Mesothelial cell of epicardium (in vitro differentiated cells): ENCODE results near the gene GRAMD1A. TPM values are rescaled to one million over a fixed set of nuclear protein-coding genes. Genes with fewer than 3 reads are reported as not detected.

Experiments
- DNase-seq, 2 experiments: peaks; one replicate each; pipeline ENCODE4 v3.0.0; 2021; ENCODE audit warnings: low spot score in 2 of 2; ENCODE audit not compliant: unreplicated experiment in 2 of 2
- H3K27ac Mint-ChIP-seq: 2 replicates; pipeline ENCODE4 v1.8.0; 2021; ENCODE audit warnings: mixed read lengths
- H3K27me3 Mint-ChIP-seq: 2 replicates; pipeline ENCODE4 v1.8.0; 2021; ENCODE audit warnings: low read depth, mixed read lengths
- H3K36me3 Mint-ChIP-seq: 2 replicates; pipeline ENCODE4 v1.8.0; 2021; ENCODE audit warnings: mixed read lengths
- H3K4me1 Mint-ChIP-seq: 2 replicates; pipeline ENCODE4 v1.8.0; 2021; ENCODE audit warnings: mixed read lengths
- H3K4me3 Mint-ChIP-seq: 2 replicates; pipeline ENCODE4 v1.8.0; 2021; ENCODE audit warnings: mild to moderate bottlenecking, moderate library complexity, mixed read lengths
- H3K9me3 Mint-ChIP-seq: 2 replicates; pipeline ENCODE4 v1.8.0; 2021; ENCODE audit warnings: mixed read lengths
- total RNA-seq: library from RNA; stranded (reverse); gene quantifications from 3 replicates; pipeline ENCODE4 v1.2.1, GENCODE V29; 2021
- TF ChIP-seq, protein P1 (sequence below): fragments of 200-600 bp; sonication (generic); IDR thresholded peaks from one replicate; pipeline ENCODE4 v1.5.0; 2021; ENCODE audit warnings: antibody characterized with exemption; ENCODE audit not compliant: unreplicated experiment

Gene GRAMD1A
- total RNA-seq, 1 donor from 2014 or later, result 129 TPM

DNA sequence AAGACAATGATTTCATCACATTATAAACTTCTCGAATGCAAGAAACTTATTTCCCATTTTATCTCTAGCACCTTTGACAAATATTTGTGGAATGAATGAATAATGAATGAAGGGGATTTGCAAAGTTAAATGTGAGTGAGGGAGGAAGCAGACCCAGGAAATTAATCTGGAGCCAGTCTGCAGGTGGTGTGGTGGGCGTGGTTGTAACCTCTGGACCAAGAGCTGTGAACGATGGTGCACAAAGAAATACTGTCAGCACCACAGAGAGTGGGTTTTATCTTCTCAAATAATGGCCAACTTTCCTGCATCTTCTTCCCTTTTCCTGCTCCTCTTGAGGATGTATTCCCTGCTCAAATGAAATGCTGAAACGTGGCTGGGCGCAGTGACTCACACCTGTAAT is 25.1 kb upstream of the GRAMD1A start:
- peaks cover 7% of the 10 kb centered on the region for H3K9me3 Mint-ChIP-seq
- H3K27ac Mint-ChIP-seq, result no peak overlapping the region
- no peak overlapping the region for H3K4me3 Mint-ChIP-seq
- DNase-seq, result no peak
- TF ChIP-seq, protein P1, sequence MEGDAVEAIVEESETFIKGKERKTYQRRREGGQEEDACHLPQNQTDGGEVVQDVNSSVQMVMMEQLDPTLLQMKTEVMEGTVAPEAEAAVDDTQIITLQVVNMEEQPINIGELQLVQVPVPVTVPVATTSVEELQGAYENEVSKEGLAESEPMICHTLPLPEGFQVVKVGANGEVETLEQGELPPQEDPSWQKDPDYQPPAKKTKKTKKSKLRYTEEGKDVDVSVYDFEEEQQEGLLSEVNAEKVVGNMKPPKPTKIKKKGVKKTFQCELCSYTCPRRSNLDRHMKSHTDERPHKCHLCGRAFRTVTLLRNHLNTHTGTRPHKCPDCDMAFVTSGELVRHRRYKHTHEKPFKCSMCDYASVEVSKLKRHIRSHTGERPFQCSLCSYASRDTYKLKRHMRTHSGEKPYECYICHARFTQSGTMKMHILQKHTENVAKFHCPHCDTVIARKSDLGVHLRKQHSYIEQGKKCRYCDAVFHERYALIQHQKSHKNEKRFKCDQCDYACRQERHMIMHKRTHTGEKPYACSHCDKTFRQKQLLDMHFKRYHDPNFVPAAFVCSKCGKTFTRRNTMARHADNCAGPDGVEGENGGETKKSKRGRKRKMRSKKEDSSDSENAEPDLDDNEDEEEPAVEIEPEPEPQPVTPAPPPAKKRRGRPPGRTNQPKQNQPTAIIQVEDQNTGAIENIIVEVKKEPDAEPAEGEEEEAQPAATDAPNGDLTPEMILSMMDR, result no peak
- peaks cover 10% of the 10 kb centered on the region for H3K27me3 Mint-ChIP-seq
- no peaks in the 10 kb centered on the region for H3K36me3 Mint-ChIP-seq
- H3K4me1 Mint-ChIP-seq, result peaks cover 2% of the 10 kb centered on the region

DNA sequence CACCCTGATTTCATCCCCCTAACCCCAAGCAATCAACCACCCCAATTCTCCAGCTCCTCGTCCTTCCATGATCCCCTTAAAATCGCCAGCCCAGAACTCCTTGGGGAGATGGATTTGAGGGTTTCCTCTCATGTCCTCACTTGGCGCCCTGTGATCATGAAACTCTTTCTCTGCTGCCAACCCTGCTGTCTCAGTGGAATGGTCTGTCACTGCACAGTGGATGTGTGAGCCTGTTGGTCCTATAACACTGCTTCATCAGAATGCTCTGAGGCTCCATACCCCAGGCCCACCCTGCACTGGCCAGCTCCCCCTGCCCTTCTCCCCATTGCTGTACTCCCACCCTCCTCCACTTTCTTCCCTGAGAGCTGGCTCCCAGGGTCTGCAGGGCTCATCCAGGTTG is 23.5 kb upstream of the GRAMD1A start:
- H3K9me3 Mint-ChIP-seq, result peaks cover 7% of the 10 kb centered on the region
- peaks cover 12% of the 10 kb centered on the region for H3K27me3 Mint-ChIP-seq
- H3K4me1 Mint-ChIP-seq, result peaks cover 2% of the 10 kb centered on the region
- no peaks in the 10 kb centered on the region for H3K36me3 Mint-ChIP-seq
- no peak overlapping the region for H3K27ac Mint-ChIP-seq
- no peak overlapping the region for H3K4me3 Mint-ChIP-seq
- TF ChIP-seq, protein P1, result no peak
- DNase-seq, result no peak

DNA sequence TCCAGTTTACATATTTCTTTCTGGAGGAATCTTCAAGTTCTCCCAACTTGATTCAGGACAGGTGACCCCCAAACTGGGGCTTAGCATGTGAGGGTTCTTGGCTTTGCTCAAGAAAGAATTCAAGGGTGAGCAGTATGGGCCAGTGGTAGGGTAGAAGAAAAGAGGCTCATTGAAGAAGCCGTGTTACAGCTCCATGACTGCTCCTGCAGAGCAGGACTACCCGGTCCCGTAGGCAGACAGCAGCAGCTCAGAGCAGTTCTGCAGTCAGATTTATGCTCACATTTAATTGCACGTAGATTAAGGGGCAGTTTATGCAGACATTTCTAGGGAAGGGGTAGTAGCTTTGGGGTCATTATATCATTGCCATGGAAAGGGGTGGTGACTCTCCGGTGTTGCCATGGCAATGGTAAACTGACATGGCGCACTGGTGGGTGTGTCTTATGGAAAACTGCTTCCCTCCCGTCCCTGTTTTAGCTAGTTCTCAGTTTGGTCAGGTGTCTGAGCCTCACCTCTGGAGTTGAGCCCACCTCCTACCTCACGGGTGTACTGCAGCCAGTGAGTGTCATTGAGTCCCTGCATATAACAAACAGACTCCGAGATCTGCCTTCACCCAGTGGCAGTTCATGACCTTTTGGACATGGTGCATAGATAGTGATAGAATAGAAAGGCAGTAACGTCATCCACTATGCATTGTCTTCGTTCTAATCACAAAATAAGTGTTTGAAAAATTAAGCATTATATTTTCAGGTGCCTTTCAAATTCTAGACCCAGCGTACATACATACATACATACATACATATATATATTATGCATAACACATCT is 20.1 kb upstream of the GRAMD1A start:
- H3K4me1 Mint-ChIP-seq, result peaks cover 4% of the 10 kb centered on the region
- no peak for DNase-seq
- H3K27ac Mint-ChIP-seq, result no peak overlapping the region
- H3K36me3 Mint-ChIP-seq, result no peaks in the 10 kb centered on the region
- peaks cover 11% of the 10 kb centered on the region for H3K9me3 Mint-ChIP-seq
- TF ChIP-seq, protein P1, result no peak
- no peak overlapping the region for H3K4me3 Mint-ChIP-seq
- peaks cover 12% of the 10 kb centered on the region for H3K27me3 Mint-ChIP-seq

DNA sequence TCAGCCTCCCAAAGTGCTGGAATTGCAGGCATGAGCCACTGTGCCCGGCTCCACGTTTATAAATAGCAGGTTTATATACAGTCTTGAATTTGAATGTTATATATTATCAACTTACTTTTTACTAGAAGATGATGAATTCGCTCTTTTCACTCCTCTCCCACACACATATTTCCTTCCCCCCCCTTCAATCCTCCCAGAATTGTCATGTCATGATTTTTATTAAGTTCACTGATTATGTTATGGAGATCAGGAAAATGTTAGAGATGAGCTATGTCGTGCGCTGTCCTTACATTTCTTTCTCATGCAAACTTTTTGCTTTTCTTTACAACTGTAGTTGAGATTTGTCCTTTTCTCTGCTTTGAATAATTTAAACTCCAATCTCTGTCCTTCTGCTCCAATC is 17.8 kb upstream of the GRAMD1A start:
- Mint-ChIP-seq H3K4me3 (no peak overlapping the region), H3K36me3 (no peaks in the 10 kb centered on the region), H3K4me1 (peaks cover 12% of the 10 kb centered on the region), H3K27ac (peak overlapping the region; percentile 1), H3K9me3 (peaks cover 8% of the 10 kb centered on the region), H3K27me3 (peaks cover 14% of the 10 kb centered on the region)
- TF ChIP-seq, protein P1, result no peak
- DNase-seq, result no peak

DNA sequence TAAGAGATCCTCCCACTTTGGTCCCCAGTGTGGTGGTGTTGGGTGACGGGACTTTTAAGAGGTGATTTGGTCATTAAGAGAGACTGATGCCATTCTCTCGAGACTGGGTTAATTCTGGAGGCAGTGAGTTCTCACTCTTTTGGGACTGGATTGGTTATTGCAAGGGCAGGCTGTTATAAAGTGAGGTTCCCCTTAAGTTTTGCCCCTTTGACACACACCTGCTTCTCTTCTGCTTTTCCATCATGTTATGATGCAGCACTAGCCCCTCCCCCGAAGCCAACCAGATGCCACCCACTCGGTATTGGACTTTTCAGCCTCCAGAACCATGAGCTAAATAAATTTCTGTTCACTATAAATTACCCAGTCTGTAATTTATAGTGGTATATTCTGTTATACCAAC is 16.3 kb upstream of the GRAMD1A start:
- H3K4me3 Mint-ChIP-seq, result no peak overlapping the region
- H3K27me3 Mint-ChIP-seq, result peaks cover 16% of the 10 kb centered on the region
- no peak overlapping the region for H3K27ac Mint-ChIP-seq
- no peak for DNase-seq
- TF ChIP-seq, protein P1, result no peak
- peaks cover 12% of the 10 kb centered on the region for H3K4me1 Mint-ChIP-seq
- H3K9me3 Mint-ChIP-seq, result peaks cover 8% of the 10 kb centered on the region
- H3K36me3 Mint-ChIP-seq, result no peaks in the 10 kb centered on the region
